Endothelial cell of umbilical vein (primary cell): Measurements from ENCODE around the gene ARHGEF28.

Experiments used
- CTCF ChIP-seq, 2 donors: IDR thresholded peaks; 1 replicate in 1 of 2; 2 replicates in 1 of 2; pipeline ENCODE4 v1.5.1; 2011; ENCODE audit warnings: low read length in 2 of 2, mild to moderate bottlenecking in 2 of 2, moderate library complexity in 2 of 2, control low read depth in 1 of 2, inconsistent platforms in 1 of 2, low read depth in 1 of 2; ENCODE audit not compliant: insufficient read depth in 1 of 2; ENCODE audit errors: extremely low read depth in 1 of 2
- EZH2 ChIP-seq: IDR thresholded peaks from 2 replicates; pipeline ENCODE4 v1.6.1; 2012; ENCODE audit warnings: borderline replicate concordance, low read depth, mild to moderate bottlenecking, moderate library complexity, low read length, inconsistent platforms; ENCODE audit not compliant: severe bottlenecking
- FOS ChIP-seq: IDR thresholded peaks from 2 replicates; pipeline ENCODE4 v1.6.1; 2011; ENCODE audit warnings: mild to moderate bottlenecking, low read length, moderate library complexity, borderline replicate concordance; ENCODE audit not compliant: insufficient read depth
- JUN ChIP-seq: IDR thresholded peaks from 2 replicates; pipeline ENCODE4 v1.6.1; 2011; ENCODE audit warnings: borderline replicate concordance, low read depth; ENCODE audit not compliant: insufficient read length, insufficient read depth
- MAX ChIP-seq: IDR thresholded peaks from 2 replicates; pipeline ENCODE4 v1.6.1; 2011; ENCODE audit not compliant: insufficient read depth, insufficient read length
- MYC ChIP-seq: IDR thresholded peaks from one replicate; pipeline ENCODE4 v1.6.1; 2011; ENCODE audit warnings: mild to moderate bottlenecking, low read depth, low read length
- POLR2A ChIP-seq: IDR thresholded peaks from 2 replicates; pipeline ENCODE4 v1.6.1; 2012; ENCODE audit warnings: low read depth, mild to moderate bottlenecking, control low read depth, low read length
- POLR2AphosphoS5 ChIP-seq: IDR thresholded peaks from 2 replicates; pipeline ENCODE4 v1.6.1; 2012; ENCODE audit warnings: low read depth, mild to moderate bottlenecking, control low read depth, low read length, moderate library complexity; ENCODE audit not compliant: insufficient read depth

- TF ChIP-seq CTCF (IDR thresholded peaks at IDR 0.05; ENCODE audit: extremely low read depth in 1 of 2, insufficient read depth in 1 of 2, low read depth in 1 of 2, low read length in 2 of 2) (no peak), POLR2A (no peak), EZH2 (no peak), FOS (no peak), MAX (no peak), POLR2AphosphoS5 (no peak), JUN (no peak), MYC (no peak)
Measured at GRCh38 chr5:73954381-73954780, 328.4 kb downstream of the ARHGEF28 start.
